IMR-90 (cell line): ENCODE results near the gene CCDC146. TPM values are rescaled to one million over a fixed set of nuclear protein-coding genes. Genes with fewer than 3 reads are reported as not detected.

Experiments used
- ATAC-seq: fragments of 200-7000 bp; cut with Tn5 transposase; 2 replicates; pipeline ENCODE4 v1.9.1; 2020; ENCODE audit warnings: low read depth, mild to moderate bottlenecking, moderate library complexity
- BruUV-seq: library from RNA; stranded (reverse); fragments of 400-500 nt; replicated peaks from 2 replicates; lab custom pipeline; 2021; lab: Mats Ljungman, UMichigan
- CTCF ChIA-PET: fragments of 300-600 bp; formaldehyde crosslinking; extraction: SDS; loops from one replicate; lab custom pipeline; 2021; ENCODE audit warnings: antibody characterized with exemption; lab: Yijun Ruan, JAX
- POLR2A ChIA-PET: fragments of 300-600 bp; sonication (Branson Sonifier 250); formaldehyde crosslinking; loops from one replicate; lab custom pipeline; 2022; ENCODE audit warnings: antibody characterized with exemption; ENCODE audit not compliant: unreplicated experiment; lab: Charles Lee
- DNase-seq: peaks from one replicate; pipeline ENCODE4 v3.0.0; 2013
- H2AFZ ChIP-seq: replicated peaks from 2 replicates; pipeline ENCODE3; 2013; ENCODE audit warnings: low read length, mild to moderate bottlenecking; ENCODE audit not compliant: poor library complexity
- H2AK5ac ChIP-seq: 2 replicates; pipeline ENCODE4 v1.6.1; 2013; ENCODE audit warnings: low read depth, low read length, inconsistent platforms
- H2AK9ac ChIP-seq: replicated peaks from 2 replicates; pipeline ENCODE3; 2013; ENCODE audit warnings: mild to moderate bottlenecking, low read depth, low read length, moderate library complexity; ENCODE audit not compliant: poor library complexity
- H2BK120ac ChIP-seq: 2 replicates; pipeline ENCODE4 v1.6.1; 2013; ENCODE audit warnings: low read depth, low read length, inconsistent platforms
- H2BK15ac ChIP-seq: 3 replicates; pipeline ENCODE4 v1.6.1; 2013; ENCODE audit warnings: low read depth, low read length, inconsistent platforms
- H2BK20ac ChIP-seq: 2 replicates; pipeline ENCODE4 v1.6.1; 2013; ENCODE audit warnings: low read depth, mild to moderate bottlenecking, inconsistent platforms, low read length, moderate library complexity
- H2BK5ac ChIP-seq: 2 replicates; pipeline ENCODE4 v1.6.1; 2013; ENCODE audit warnings: mild to moderate bottlenecking, low read depth, low read length, inconsistent platforms; ENCODE audit not compliant: poor library complexity, severe bottlenecking
- H3K14ac ChIP-seq: replicated peaks from 2 replicates; pipeline ENCODE4 v1.6.1; 2013; ENCODE audit warnings: low read depth, low read length, inconsistent platforms
- H3K18ac ChIP-seq: 2 replicates; pipeline ENCODE4 v1.6.1; 2013; ENCODE audit warnings: low read depth, low read length, control low read depth
- H3K23ac ChIP-seq: 2 replicates; pipeline ENCODE4 v1.6.1; 2013; ENCODE audit warnings: low read depth, low read length, inconsistent platforms
- H3K27ac ChIP-seq: 2 replicates; pipeline ENCODE4 v1.5.1; 2013; ENCODE audit warnings: mild to moderate bottlenecking, control low read depth, low read length; ENCODE audit not compliant: insufficient read depth
- H3K27me3 ChIP-seq: 2 replicates; pipeline ENCODE4 v1.6.1; 2013; ENCODE audit warnings: low read length; ENCODE audit not compliant: control insufficient read depth, insufficient read depth
- H3K36me3 ChIP-seq: 2 replicates; pipeline ENCODE4 v1.6.1; 2013; ENCODE audit warnings: low read length, mixed read lengths; ENCODE audit not compliant: control insufficient read depth, insufficient read depth
- H3K4ac ChIP-seq: 2 replicates; pipeline ENCODE4 v1.6.1; 2013; ENCODE audit warnings: low read depth, low read length, inconsistent platforms
- H3K4me1 ChIP-seq: 2 replicates; pipeline ENCODE4 v1.6.1; 2013; ENCODE audit warnings: low read length, mixed read lengths; ENCODE audit not compliant: control insufficient read depth, insufficient read depth
- H3K4me2 ChIP-seq: 2 replicates; pipeline ENCODE4 v1.6.1; 2013; ENCODE audit warnings: low read depth, mild to moderate bottlenecking, control low read depth, low read length, moderate library complexity
- H3K4me3 ChIP-seq: 2 replicates; pipeline ENCODE4 v1.5.1; 2013; ENCODE audit warnings: low read depth, mild to moderate bottlenecking, control low read depth, low read length, moderate library complexity; ENCODE audit not compliant: insufficient read depth
- H3K56ac ChIP-seq: 2 replicates; pipeline ENCODE4 v1.6.1; 2013; ENCODE audit warnings: low read length, inconsistent platforms; ENCODE audit not compliant: insufficient read depth; ENCODE audit errors: extremely low read depth
- H3K79me1 ChIP-seq, 2 experiments: 2 replicates each; pipeline ENCODE4 v1.6.1; 2013; ENCODE audit warnings: low read length in 2 of 2, inconsistent platforms in 1 of 2, low read depth in 1 of 2
- H3K9ac ChIP-seq: 2 replicates; pipeline ENCODE4 v1.6.1; 2013; ENCODE audit warnings: low read depth, low read length, control low read depth
- H3K9me1 ChIP-seq: 2 replicates; pipeline ENCODE4 v1.6.1; 2013; ENCODE audit warnings: low read length, inconsistent platforms; ENCODE audit not compliant: insufficient read depth
- H3K9me3 ChIP-seq: 2 replicates; pipeline ENCODE4 v1.6.1; 2013; ENCODE audit warnings: low read length; ENCODE audit not compliant: control insufficient read depth, insufficient read depth
- H4K20me1 ChIP-seq: 2 replicates; pipeline ENCODE4 v1.6.1; 2013; ENCODE audit warnings: low read length, inconsistent platforms; ENCODE audit not compliant: insufficient read depth
- H4K5ac ChIP-seq: 2 replicates; pipeline ENCODE4 v1.6.1; 2013; ENCODE audit warnings: mild to moderate bottlenecking, low read depth, low read length, control low read depth
- H4K8ac ChIP-seq, 2 experiments: 2 replicates each; pipeline ENCODE4 v1.6.1; 2013; ENCODE audit warnings: low read depth in 2 of 2, low read length in 2 of 2, control low read depth in 1 of 2, inconsistent platforms in 1 of 2
- H4K91ac ChIP-seq: 2 replicates; pipeline ENCODE4 v1.6.1; 2013; ENCODE audit warnings: low read depth, low read length, inconsistent platforms; ENCODE audit not compliant: insufficient read depth
- MAZ ChIP-seq: IDR thresholded peaks from 2 replicates; pipeline ENCODE4 v1.6.1; 2012; ENCODE audit warnings: low read depth, mild to moderate bottlenecking, low read length, improper control_type of control experiment, moderate library complexity, borderline replicate concordance
- NFE2L2 ChIP-seq: fragments of 150-350 bp; IDR thresholded peaks from 2 replicates; pipeline ENCODE4 v1.6.1; 2016; ENCODE audit warnings: low read depth, mild to moderate bottlenecking, low read length
- WGBS, 2 experiments: methylation state at CpG; one replicate each; pipeline versions ENCODE4 v1.1.5 to v1.1.7; 2013; ENCODE audit warnings: missing lambda C conversion rate in 2 of 2; ENCODE audit not compliant: insufficient read length in 1 of 2; ENCODE audit errors: extremely low coverage in 2 of 2; 5-methylcytosine and 5-hydroxymethylcytosine counted together
- dilution Hi-C: fragments of 300-500 bp; cut with HindIII; formaldehyde crosslinking; loops from one replicate; pipeline ENCODE4 v1.14.3; 2018; ENCODE audit warnings: low sequenced_read_pairs; ENCODE audit not compliant: unreplicated experiment
- in situ Hi-C: fragments of 300-500 bp; cut with MboI; formaldehyde crosslinking; loops from 3 replicates; pipeline ENCODE4 v1.14.3; 2019; ENCODE audit warnings: low sequenced_read_pairs, inconsistent platforms, mixed read lengths
- intact Hi-C: fragments of 100-400 bp; cut with micrococcal nuclease; formaldehyde crosslinking; loops from 2 replicates; pipeline ENCODE4 v1.10.0; 2022
- polyA plus RNA-seq, 3 experiments: library from polyadenylated mRNA; depleted of rRNA; stranded (reverse); fragments of >200 nt; gene quantifications; 2 replicates each; pipeline ENCODE4 v1.2.3, GENCODE V29; 2012; ENCODE audit warnings: low replicate concordance in 1 of 3
- total RNA-seq: library from RNA; depleted of rRNA; stranded (reverse); fragments of >200 nt; gene quantifications from 2 replicates; pipeline ENCODE4 v1.2.3, GENCODE V29; 2012

Gene CCDC146
- total and polyA plus RNA-seq, 2 of the 4 experiments (the other 2 are of a cell fraction) = 0.54 to 1.7 TPM

- no peak overlapping the region for H3K27ac ChIP-seq
- H4K5ac ChIP-seq = no peak overlapping the region
- intact Hi-C loops (no loop called here), dilution Hi-C loops (no loop called here), in situ Hi-C loops (no loop called here)
- TF ChIP-seq NFE2L2 (no peak), MAZ (no peak)
- no peak overlapping the region for H3K56ac ChIP-seq
- H3K9ac ChIP-seq = no peak overlapping the region
- no peaks in the 10 kb centered on the region for H3K79me1 ChIP-seq
- H3K18ac ChIP-seq = no peak overlapping the region
- CTCF ChIA-PET = no interaction called here
- ATAC-seq (no peak), DNase-seq (no peak)
- no peak overlapping the region for H3K4me2 ChIP-seq
- no peak overlapping the region for H3K4ac ChIP-seq
- H2BK120ac ChIP-seq = no peak overlapping the region
- no peaks in the 10 kb centered on the region for H3K9me3 ChIP-seq
- no peak overlapping the region for H2AK9ac ChIP-seq
- H3K27me3 ChIP-seq = no peaks in the 10 kb centered on the region
- H3K4me3 ChIP-seq = no peak overlapping the region
- no TSS peak for BruUV-seq
- no peak overlapping the region for H4K8ac ChIP-seq
- no peak overlapping the region for H2BK20ac ChIP-seq
- H3K36me3 ChIP-seq = peaks cover 5% of the 10 kb centered on the region; the same call in 1 of the 2 replicates
- H2BK5ac ChIP-seq = no peak overlapping the region
- H2AK5ac ChIP-seq = no peak overlapping the region
- no peak overlapping the region for H2AFZ ChIP-seq
- no peaks in the 10 kb centered on the region for H4K20me1 ChIP-seq
- H2BK15ac ChIP-seq = no peak overlapping the region
- H3K14ac ChIP-seq = no peak overlapping the region
- peaks cover 8% of the 10 kb centered on the region for H3K4me1 ChIP-seq
- H4K91ac ChIP-seq = no peak overlapping the region
- POLR2A ChIA-PET = no interaction called here
- peaks cover 2% of the 10 kb centered on the region; the same call in 1 of the 2 replicates for H3K9me1 ChIP-seq
- no peak overlapping the region for H3K23ac ChIP-seq
- WGBS, 2 experiments = no CpG with 5 or more reads among the region's 5 CpGs
Measured at GRCh38 chr7:77310982-77311381, 188.6 kb downstream of the CCDC146 start.
